Fibroblast of the aortic adventitia (primary cell): ENCODE results near the gene CCNK. TPM values are rescaled to one million over a fixed set of nuclear protein-coding genes. Genes with fewer than 3 reads are reported as not detected.
A peak's percentile ranks its signal among the peaks of the same experiment; 100 is the strongest.

Experiments used
- DNase-seq: peaks from one replicate; pipeline ENCODE4 v3.0.0-alpha.2; 2010; ENCODE audit warnings: low read depth
- H3K4me3 ChIP-seq: 2 replicates; pipeline ENCODE4 v1.5.1; 2011; ENCODE audit warnings: low read depth, mild to moderate bottlenecking, control low read depth, low read length, moderate library complexity
- total RNA-seq: library from RNA; depleted of rRNA; stranded (reverse); fragments of >200 nt; gene quantifications from 2 replicates; pipeline ENCODE4 v1.2.3, GENCODE V29; 2012; ENCODE audit warnings: low replicate concordance
- TF ChIP-seq, protein P1 (sequence below): IDR thresholded peaks from 2 replicates; pipeline ENCODE4 v1.5.1; 2011; ENCODE audit warnings: mild to moderate bottlenecking, low read length, control low read depth, inconsistent platforms; ENCODE audit not compliant: insufficient read depth

Gene CCNK
- total RNA-seq, 1 donor = 27.3 TPM

- DNase-seq = peak; percentile 15
- H3K4me3 ChIP-seq = peak overlapping the region; percentile 76
- TF ChIP-seq, protein P1, sequence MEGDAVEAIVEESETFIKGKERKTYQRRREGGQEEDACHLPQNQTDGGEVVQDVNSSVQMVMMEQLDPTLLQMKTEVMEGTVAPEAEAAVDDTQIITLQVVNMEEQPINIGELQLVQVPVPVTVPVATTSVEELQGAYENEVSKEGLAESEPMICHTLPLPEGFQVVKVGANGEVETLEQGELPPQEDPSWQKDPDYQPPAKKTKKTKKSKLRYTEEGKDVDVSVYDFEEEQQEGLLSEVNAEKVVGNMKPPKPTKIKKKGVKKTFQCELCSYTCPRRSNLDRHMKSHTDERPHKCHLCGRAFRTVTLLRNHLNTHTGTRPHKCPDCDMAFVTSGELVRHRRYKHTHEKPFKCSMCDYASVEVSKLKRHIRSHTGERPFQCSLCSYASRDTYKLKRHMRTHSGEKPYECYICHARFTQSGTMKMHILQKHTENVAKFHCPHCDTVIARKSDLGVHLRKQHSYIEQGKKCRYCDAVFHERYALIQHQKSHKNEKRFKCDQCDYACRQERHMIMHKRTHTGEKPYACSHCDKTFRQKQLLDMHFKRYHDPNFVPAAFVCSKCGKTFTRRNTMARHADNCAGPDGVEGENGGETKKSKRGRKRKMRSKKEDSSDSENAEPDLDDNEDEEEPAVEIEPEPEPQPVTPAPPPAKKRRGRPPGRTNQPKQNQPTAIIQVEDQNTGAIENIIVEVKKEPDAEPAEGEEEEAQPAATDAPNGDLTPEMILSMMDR = no peak
Observed at GRCh38 chr14:99479160-99479905, 1.9 kb upstream of the CCNK start.

DNA sequence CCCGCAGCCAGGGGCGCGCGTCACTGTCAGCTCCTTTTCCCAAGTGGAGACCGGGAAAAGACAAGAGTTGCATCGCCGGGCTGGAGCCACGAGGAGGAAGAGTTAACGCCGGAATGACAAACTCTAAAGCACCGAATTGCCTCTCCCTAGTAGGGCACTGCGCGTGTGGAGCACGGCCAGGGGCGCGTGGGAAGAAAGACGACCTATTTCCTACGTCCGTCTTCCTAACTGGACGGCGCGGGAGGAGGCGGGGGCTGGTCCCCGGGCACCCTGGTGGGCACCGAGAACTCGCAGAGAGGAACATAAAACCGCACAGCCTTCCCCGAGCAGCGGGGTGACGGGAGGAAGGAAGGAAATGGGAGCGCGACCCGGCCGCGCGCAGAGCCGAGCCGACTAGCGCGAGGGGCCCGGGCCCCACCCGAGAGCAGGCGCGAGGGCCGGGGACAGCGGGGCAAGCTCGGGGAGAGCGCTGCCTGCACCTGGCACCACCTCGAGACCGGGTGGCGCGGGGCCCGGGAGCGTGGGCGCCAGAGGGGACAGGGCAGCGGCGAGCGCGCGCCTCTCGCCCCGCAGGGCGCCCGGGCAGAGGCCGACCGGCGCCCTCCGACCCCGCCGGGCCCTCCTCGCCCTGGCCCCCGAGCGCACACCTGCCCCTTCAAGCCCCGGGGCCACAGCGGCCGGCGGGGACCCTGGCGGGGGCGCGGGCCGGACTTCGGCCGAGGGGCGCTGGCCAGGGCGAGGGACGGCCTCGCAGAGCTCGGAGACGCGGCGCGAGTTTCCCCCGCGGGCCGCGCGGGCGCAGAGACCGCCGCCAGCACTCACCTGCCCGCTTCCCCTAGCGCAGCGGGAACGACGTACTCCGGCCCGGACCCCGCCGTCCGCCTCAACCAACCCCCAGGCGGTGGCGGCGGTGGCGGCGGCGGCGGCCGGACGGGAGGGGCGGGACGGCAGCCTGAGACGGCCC lies 1.0 kb upstream of the CCNK start, which contains the start of gene SETD3:
SETD3 (minus strand) TSS at position 954 of the 964 bp plus-strand sequence. CDS start 15,054 bp downstream, outside the sequence.
- TF ChIP-seq, protein P1 = peak; percentile 31
- H3K4me3 ChIP-seq = peak within 1 kb of the TSS; percentile 95
- DNase-seq = peak; percentile 55

- TF ChIP-seq, protein P1 = peak; percentile 14
- H3K4me3 ChIP-seq = peak overlapping the region; percentile 95
- peak; percentile 49 for DNase-seq
Observed at GRCh38 chr14:99481745-99482099, 513 bp downstream of the CCNK start.

- TF ChIP-seq, protein P1 = no peak
- no peak for DNase-seq
- H3K4me3 ChIP-seq = no peak overlapping the region
Observed at GRCh38 chr14:99484106-99484505, 2.9 kb downstream of the CCNK start.

- no peak overlapping the region for H3K4me3 ChIP-seq
- TF ChIP-seq, protein P1 = no peak
- no peak for DNase-seq
Observed at GRCh38 chr14:99497341-99497740, 16.1 kb downstream of the CCNK start.

- TF ChIP-seq, protein P1 = no peak
- H3K4me3 ChIP-seq = no peak overlapping the region
- no peak for DNase-seq
Observed at GRCh38 chr14:99497894-99498293, 16.7 kb downstream of the CCNK start.
